ENCODE measurements around the gene FLCN.
"Not testable (repeated sequence)": the region's sequence is repeated elsewhere in the genome, so short reads cannot be mapped to it uniquely, and the experiment has no call there.

Gene FLCN

GRCh38 chr17:17188586-17188985 lies 48.4 kb downstream of the FLCN start:
- DNase-seq (ENCODE audit: low read depth in 2 of 3, low spot score in 2 of 3): no peak

- no peak for DNase-seq (ENCODE audit: low read depth in 2 of 3, low spot score in 2 of 3)
Observed at GRCh38 chr17:17186551-17187505, 50.1 kb downstream of the FLCN start.

- DNase-seq (ENCODE audit: low read depth in 2 of 3, low spot score in 2 of 3): no peak
Observed at GRCh38 chr17:17186051-17186450, 50.9 kb downstream of the FLCN start.

GRCh38 chr17:17184985-17185757 lies 51.8 kb downstream of the FLCN start:
- not testable (repeated sequence) for DNase-seq (ENCODE audit: low read depth in 2 of 3, low spot score in 2 of 3)

GRCh38 chr17:17183744-17184143 lies 53.2 kb downstream of the FLCN start:
- DNase-seq (ENCODE audit: low read depth in 2 of 3, low spot score in 2 of 3): no peak

GRCh38 chr17:17182598-17183136 lies 54.3 kb downstream of the FLCN start:
- DNase-seq (ENCODE audit: low read depth in 2 of 3, low spot score in 2 of 3): no peak

- DNase-seq (ENCODE audit: low read depth in 2 of 3, low spot score in 2 of 3): no peak
Observed at GRCh38 chr17:17181666-17182597, 55.0 kb downstream of the FLCN start.

GRCh38 chr17:17180741-17181525 lies 56.0 kb downstream of the FLCN start:
- DNase-seq (ENCODE audit: low read depth in 2 of 3, low spot score in 2 of 3): no peak

- no peak for DNase-seq (ENCODE audit: low read depth in 2 of 3, low spot score in 2 of 3)
Observed at GRCh38 chr17:17180141-17180603, 56.8 kb downstream of the FLCN start.

- no peak for DNase-seq (ENCODE audit: low read depth in 2 of 3, low spot score in 2 of 3)
Observed at GRCh38 chr17:17179371-17179827, 57.6 kb downstream of the FLCN start.

- DNase-seq (ENCODE audit: low read depth in 2 of 3, low spot score in 2 of 3): no peak
Observed at GRCh38 chr17:17177176-17177575, 59.8 kb downstream of the FLCN start.

- DNase-seq (ENCODE audit: low read depth in 2 of 3, low spot score in 2 of 3): no peak
Observed at GRCh38 chr17:17176341-17176740, 60.6 kb downstream of the FLCN start.

- no peak for DNase-seq (ENCODE audit: low read depth in 2 of 3, low spot score in 2 of 3)
Observed at GRCh38 chr17:17175917-17176316, 61.1 kb downstream of the FLCN start.

- DNase-seq (ENCODE audit: low read depth in 2 of 3, low spot score in 2 of 3): no peak
Observed at GRCh38 chr17:17175340-17175739, 61.6 kb downstream of the FLCN start.

GRCh38 chr17:17173921-17174320 lies 63.0 kb downstream of the FLCN start:
- DNase-seq (ENCODE audit: low read depth in 2 of 3, low spot score in 2 of 3): no peak

- DNase-seq (ENCODE audit: low read depth in 2 of 3, low spot score in 2 of 3): no peak
Observed at GRCh38 chr17:17172990-17173389, 64.0 kb downstream of the FLCN start.

GRCh38 chr17:17172001-17172939 lies 64.7 kb downstream of the FLCN start:
- DNase-seq (ENCODE audit: low read depth in 2 of 3, low spot score in 2 of 3): no peak

GRCh38 chr17:17171186-17171585 lies 65.8 kb downstream of the FLCN start:
- no peak for DNase-seq (ENCODE audit: low read depth in 2 of 3, low spot score in 2 of 3)

All from activated CD8-positive, alpha-beta memory T cell treated with anti-CD3 and anti-CD28 coated beads for 48 hours (primary cell).